Caco-2 (cell line): Measurements from ENCODE around the gene RNU5B-1. TPM values are rescaled to one million over a fixed set of nuclear protein-coding genes. Genes with fewer than 3 reads are reported as not detected.

Source experiments
- BruUV-seq: library from RNA; stranded (reverse); fragments of 400-500 nt; replicated peaks from 2 replicates; lab custom pipeline; 2021; lab: Mats Ljungman, UMichigan
- CTCF ChIA-PET: fragments of 300-600 bp; sonication (Branson Sonifier 250); formaldehyde crosslinking; loops from one replicate; lab custom pipeline; 2022; ENCODE audit warnings: antibody characterized with exemption; lab: Charles Lee
- POLR2A ChIA-PET: fragments of 300-600 bp; sonication (Branson Sonifier 250); formaldehyde crosslinking; loops from one replicate; lab custom pipeline; 2022; ENCODE audit warnings: antibody characterized with exemption; lab: Charles Lee
- DNase-seq, 2 experiments: peaks; one replicate each; pipeline versions ENCODE4 v3.0.0 to v3.0.0-alpha.2; 2020 to 2022
- H3K27me3 ChIP-seq: replicated peaks from 2 replicates; pipeline ENCODE4 v1.6.0; 2011; ENCODE audit warnings: low read length; ENCODE audit not compliant: control insufficient read depth, insufficient read depth
- H3K36me3 ChIP-seq: 2 replicates; pipeline ENCODE4 v1.5.1; 2011; ENCODE audit warnings: low read length; ENCODE audit not compliant: control insufficient read depth, insufficient read depth
- H3K4me1 ChIP-seq: fragments of 250-450 bp; sonication (Bioruptor Pico); 2 replicates; pipeline ENCODE4 v1.5.1; 2020; ENCODE audit warnings: mild to moderate bottlenecking
- H3K4me3 ChIP-seq: 2 replicates; pipeline ENCODE4 v1.5.1; 2011; ENCODE audit warnings: low read depth, mild to moderate bottlenecking, control low read depth, low read length
- H3K9me3 ChIP-seq: fragments of 250-450 bp; sonication (Bioruptor Pico); 2 replicates; pipeline ENCODE4 v1.5.1; 2020; ENCODE audit warnings: mild to moderate bottlenecking, moderate library complexity
- H3K27ac Mint-ChIP-seq: one replicate; pipeline ENCODE4 v1.8.0; 2022; ENCODE audit warnings: mixed read lengths; ENCODE audit not compliant: unreplicated experiment
- H3K27me3 Mint-ChIP-seq: one replicate; pipeline ENCODE4 v1.8.0; 2022; ENCODE audit warnings: mixed read lengths; ENCODE audit not compliant: insufficient read depth, unreplicated experiment
- H3K36me3 Mint-ChIP-seq: one replicate; pipeline ENCODE4 v1.8.0; 2022; ENCODE audit warnings: mild to moderate bottlenecking, mixed read lengths; ENCODE audit not compliant: insufficient read depth, unreplicated experiment
- H3K4me1 Mint-ChIP-seq: one replicate; pipeline ENCODE4 v1.8.0; 2022; ENCODE audit warnings: low read depth, mixed read lengths; ENCODE audit not compliant: unreplicated experiment
- H3K4me3 Mint-ChIP-seq: one replicate; pipeline ENCODE4 v1.8.0; 2022; ENCODE audit warnings: mild to moderate bottlenecking, moderate library complexity, mixed read lengths; ENCODE audit not compliant: unreplicated experiment
- H3K9me3 Mint-ChIP-seq: one replicate; pipeline ENCODE4 v1.8.0; 2022; ENCODE audit warnings: mixed read lengths; ENCODE audit not compliant: unreplicated experiment
- CTCF ChIP-seq, 2 experiments: fragments of 200-600 bp in 1 of 2; IDR thresholded peaks; 1 replicate in 1 of 2; 2 replicates in 1 of 2; pipeline versions ENCODE4 v1.5.1 to v1.8.0; 2011 to 2022; ENCODE audit warnings: antibody characterized with exemption in 1 of 2, control low read depth in 1 of 2, inconsistent platforms in 1 of 2, low read depth in 1 of 2, low read length in 1 of 2, mild to moderate bottlenecking in 1 of 2, moderate library complexity in 1 of 2; ENCODE audit not compliant: insufficient read depth in 1 of 2, severe bottlenecking in 1 of 2, unreplicated experiment in 1 of 2
- intact Hi-C: fragments of 100-400 bp; cut with micrococcal nuclease; formaldehyde crosslinking; loops from one replicate; pipeline ENCODE4 v1.10.0; 2022; ENCODE audit not compliant: unreplicated experiment
- total RNA-seq: library from RNA; stranded (reverse); gene quantifications from 2 replicates; pipeline ENCODE4 v1.2.3, GENCODE V29; 2022

Gene RNU5B-1
- total RNA-seq, 1 experiment from 2014 or later = not detected

- ChIA-PET CTCF (no interaction called here), POLR2A (no interaction called here)
- Mint-ChIP-seq H3K27ac (no peak overlapping the region), H3K4me1 (no peaks in the 10 kb centered on the region), H3K4me3 (no peak overlapping the region), H3K27me3 (no peaks in the 10 kb centered on the region), H3K9me3 (no peaks in the 10 kb centered on the region), H3K36me3 (peaks cover 37% of the 10 kb centered on the region)
- Histone ChIP-seq H3K27me3 (no peaks in the 10 kb centered on the region), H3K4me1 (no peaks in the 10 kb centered on the region), H3K36me3 (no peaks in the 10 kb centered on the region; the same call in 1 of the 2 replicates), H3K9me3 (no peaks in the 10 kb centered on the region), H3K4me3 (no peak overlapping the region)
- intact Hi-C loops = no loop called here
- no peak for DNase-seq
- no TSS peak for BruUV-seq
- no peak for TF ChIP-seq CTCF (IDR thresholded peaks at IDR 0.05; ENCODE audit: insufficient read depth in 1 of 2, low read depth in 1 of 2, low read length in 1 of 2, severe bottlenecking in 1 of 2, unreplicated experiment in 1 of 2)
These were observed 24.2 kb downstream of the RNU5B-1 start for GRCh38 chr15:65328506-65329287.

- CTCF ChIA-PET = no interaction called here
- Mint-ChIP-seq H3K9me3 (no peaks in the 10 kb centered on the region), H3K36me3 (peaks cover 37% of the 10 kb centered on the region), H3K4me1 (no peaks in the 10 kb centered on the region), H3K27ac (no peak overlapping the region), H3K4me3 (no peak overlapping the region), H3K27me3 (no peaks in the 10 kb centered on the region)
- no peaks in the 10 kb centered on the region for H3K4me1 ChIP-seq
- peaks cover 1% of the 10 kb centered on the region; the same call in 1 of the 2 replicates for H3K36me3 ChIP-seq
- no peak overlapping the region for H3K4me3 ChIP-seq
- H3K27me3 ChIP-seq = no peaks in the 10 kb centered on the region
- TF ChIP-seq CTCF (IDR thresholded peaks at IDR 0.05; ENCODE audit: insufficient read depth in 1 of 2, low read depth in 1 of 2, low read length in 1 of 2, severe bottlenecking in 1 of 2, unreplicated experiment in 1 of 2) = no peak
- no peaks in the 10 kb centered on the region for H3K9me3 ChIP-seq
- DNase-seq = no peak
- intact Hi-C loops = no loop called here
- POLR2A ChIA-PET = no interaction called here
- no TSS peak for BruUV-seq
These were observed 25.0 kb downstream of the RNU5B-1 start for GRCh38 chr15:65329288-65329983.

GRCh38 chr15:65329984-65330735 lies 25.7 kb downstream of the RNU5B-1 start:
- TF ChIP-seq CTCF (IDR thresholded peaks at IDR 0.05; ENCODE audit: insufficient read depth in 1 of 2, low read depth in 1 of 2, low read length in 1 of 2, severe bottlenecking in 1 of 2, unreplicated experiment in 1 of 2) = no peak
- Histone ChIP-seq H3K27me3 (no peaks in the 10 kb centered on the region), H3K9me3 (no peaks in the 10 kb centered on the region), H3K4me3 (no peak overlapping the region), H3K36me3 (peaks cover 1% of the 10 kb centered on the region; the same call in 1 of the 2 replicates), H3K4me1 (no peaks in the 10 kb centered on the region)
- no peaks in the 10 kb centered on the region for H3K9me3 Mint-ChIP-seq
- ChIA-PET POLR2A (no interaction called here), CTCF (no interaction called here)
- H3K27ac Mint-ChIP-seq = no peak overlapping the region
- H3K27me3 Mint-ChIP-seq = no peaks in the 10 kb centered on the region
- intact Hi-C loops = no loop called here
- DNase-seq = no peak
- H3K4me3 Mint-ChIP-seq = no peak overlapping the region
- no TSS peak for BruUV-seq
- peaks cover 37% of the 10 kb centered on the region for H3K36me3 Mint-ChIP-seq
- no peaks in the 10 kb centered on the region for H3K4me1 Mint-ChIP-seq
